HG03520 (cell line): Measurements from ENCODE around the gene ZNF543.
"Not testable (repeated sequence)": the region's sequence is repeated elsewhere in the genome, so short reads cannot be mapped to it uniquely, and the experiment has no call there.

ENCODE experiments used
- ATAC-seq: cut with Tn5 transposase; IDR thresholded peaks from one replicate; pipeline ENCODE4 v1.9.1; 2021; ENCODE audit warnings: mild to moderate bottlenecking, moderate library complexity; ENCODE audit not compliant: unreplicated experiment

ZNF543 gene

GRCh38 chr19:57320180-57321084 is at the start of gene ZNF543:
TSS of gene ZNF543 (plus strand) at chr19:57320472. CDS start at chr19:57320854, 382 bp downstream.
- peak; percentile 95 for ATAC-seq

GRCh38 chr19:57271280-57271679 is 49.0 kb upstream of the ZNF543 start:
- ATAC-seq, result no peak

GRCh38 chr19:57273014-57273413 is 47.3 kb upstream of the ZNF543 start:
- ATAC-seq, result no peak

- no peak for ATAC-seq
Observed at GRCh38 chr19:57276430-57276829, 43.8 kb upstream of the ZNF543 start.

- not testable (repeated sequence) for ATAC-seq
Observed at GRCh38 chr19:57278481-57278880, 41.8 kb upstream of the ZNF543 start.

GRCh38 chr19:57279418-57280164 is 40.7 kb upstream of the ZNF543 start:
- ATAC-seq, result peak; percentile 64

- ATAC-seq, result peak; percentile 68
Observed at GRCh38 chr19:57280165-57280961, 39.9 kb upstream of the ZNF543 start, which contains the start of gene ZNF460. TSS of gene ZNF460 (plus strand) at chr19:57280485. CDS start at chr19:57280807, 322 bp downstream.

- ATAC-seq, result no peak
Observed at GRCh38 chr19:57280962-57281400, 39.3 kb upstream of the ZNF543 start.

GRCh38 chr19:57282011-57282643 is 38.1 kb upstream of the ZNF543 start:
- no peak for ATAC-seq

- no peak for ATAC-seq
Observed at GRCh38 chr19:57288373-57288772, 31.9 kb upstream of the ZNF543 start.

GRCh38 chr19:57290970-57291369 is 29.3 kb upstream of the ZNF543 start:
- ATAC-seq, result no peak

- no peak for ATAC-seq
Observed at GRCh38 chr19:57292547-57292946, 27.7 kb upstream of the ZNF543 start.

GRCh38 chr19:57293719-57294118 is 26.6 kb upstream of the ZNF543 start:
- no peak for ATAC-seq

GRCh38 chr19:57302020-57302465 is 18.2 kb upstream of the ZNF543 start:
- ATAC-seq, result no peak

- no peak for ATAC-seq
Observed at GRCh38 chr19:57302727-57303401, 17.4 kb upstream of the ZNF543 start.

- ATAC-seq, result no peak
Observed at GRCh38 chr19:57305056-57305455, 15.2 kb upstream of the ZNF543 start.

- no peak for ATAC-seq
Observed at GRCh38 chr19:57308514-57308913, 11.8 kb upstream of the ZNF543 start.

GRCh38 chr19:57310792-57311191 is 9.5 kb upstream of the ZNF543 start:
- ATAC-seq, result no peak

- no peak for ATAC-seq
Observed at GRCh38 chr19:57314146-57314545, 6.1 kb upstream of the ZNF543 start.

- no peak for ATAC-seq
Observed at GRCh38 chr19:57317503-57317902, 2.8 kb upstream of the ZNF543 start.
